ENCODE measurements around the gene STPG1. TPM values are rescaled to one million over a fixed set of nuclear protein-coding genes. Genes with fewer than 3 reads are reported as not detected.

Gene STPG1
- total RNA-seq, 1 donor from 2014 or later = 5.3 TPM

DNA sequence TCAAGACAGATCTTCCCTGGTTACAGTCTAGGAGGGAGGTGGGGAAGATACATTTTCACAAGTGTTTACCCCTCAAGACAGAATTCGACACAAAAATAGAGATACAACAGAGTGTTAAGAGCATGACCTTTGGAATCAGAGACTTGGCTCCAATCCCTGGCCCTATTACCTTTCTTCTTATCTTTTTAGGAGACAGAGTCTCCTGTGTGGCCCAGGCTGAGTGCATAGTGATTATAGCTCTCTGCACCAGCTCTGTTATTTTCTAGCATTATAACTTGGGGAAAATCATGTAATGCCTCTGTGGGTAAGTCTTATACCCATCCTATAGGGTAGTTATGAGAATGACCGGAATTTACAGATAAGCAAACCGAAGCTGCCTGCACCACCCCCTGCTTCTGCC, 11.9 kb upstream of the STPG1 start:
- FAIRE-seq = no peak
- H3K27me3 ChIP-seq (ENCODE audit: control insufficient read depth, insufficient read depth, low read length) = no peaks in the 10 kb centered on the region

DNA sequence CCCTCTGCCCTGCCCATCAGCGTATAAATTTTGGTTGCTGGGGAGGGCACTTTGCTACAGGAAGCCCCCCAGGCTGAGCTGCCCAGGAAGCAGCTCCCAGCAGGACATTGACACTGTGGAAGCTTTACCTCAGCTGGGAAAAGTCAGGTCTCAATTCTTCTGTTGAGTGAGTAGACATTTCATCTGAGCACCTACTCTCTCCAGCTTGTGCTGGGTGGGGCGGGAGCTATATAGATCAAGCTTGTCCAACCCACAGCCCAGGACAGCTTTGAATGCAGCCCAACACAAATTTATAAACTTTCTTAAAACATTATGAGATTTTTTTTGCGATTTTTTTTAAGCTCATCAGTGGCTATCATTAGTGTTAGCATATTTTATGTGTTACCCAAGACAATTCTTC, 11.4 kb upstream of the STPG1 start:
- Histone ChIP-seq H3K4me3 (ENCODE audit: low read depth, low read length) (no peak overlapping the region), H3K36me3 (ENCODE audit: control insufficient read depth, insufficient read depth, low read length) (peaks cover 13% of the 10 kb centered on the region), H3K27me3 (ENCODE audit: control insufficient read depth, insufficient read depth, low read length) (no peaks in the 10 kb centered on the region)
- FAIRE-seq (no peak), DNase-seq (ENCODE audit: low read depth) (no peak)
- TF ChIP-seq, protein P1, sequence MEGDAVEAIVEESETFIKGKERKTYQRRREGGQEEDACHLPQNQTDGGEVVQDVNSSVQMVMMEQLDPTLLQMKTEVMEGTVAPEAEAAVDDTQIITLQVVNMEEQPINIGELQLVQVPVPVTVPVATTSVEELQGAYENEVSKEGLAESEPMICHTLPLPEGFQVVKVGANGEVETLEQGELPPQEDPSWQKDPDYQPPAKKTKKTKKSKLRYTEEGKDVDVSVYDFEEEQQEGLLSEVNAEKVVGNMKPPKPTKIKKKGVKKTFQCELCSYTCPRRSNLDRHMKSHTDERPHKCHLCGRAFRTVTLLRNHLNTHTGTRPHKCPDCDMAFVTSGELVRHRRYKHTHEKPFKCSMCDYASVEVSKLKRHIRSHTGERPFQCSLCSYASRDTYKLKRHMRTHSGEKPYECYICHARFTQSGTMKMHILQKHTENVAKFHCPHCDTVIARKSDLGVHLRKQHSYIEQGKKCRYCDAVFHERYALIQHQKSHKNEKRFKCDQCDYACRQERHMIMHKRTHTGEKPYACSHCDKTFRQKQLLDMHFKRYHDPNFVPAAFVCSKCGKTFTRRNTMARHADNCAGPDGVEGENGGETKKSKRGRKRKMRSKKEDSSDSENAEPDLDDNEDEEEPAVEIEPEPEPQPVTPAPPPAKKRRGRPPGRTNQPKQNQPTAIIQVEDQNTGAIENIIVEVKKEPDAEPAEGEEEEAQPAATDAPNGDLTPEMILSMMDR (IDR thresholded peaks at IDR 0.05; ENCODE audit: insufficient read depth, low read length, severe bottlenecking) = no peak

More for the DNA sequence above, 11.9 kb upstream of the STPG1 start:
- TF ChIP-seq, protein P1 (IDR thresholded peaks at IDR 0.05; ENCODE audit: insufficient read depth, low read length, severe bottlenecking) = no peak
- Histone ChIP-seq H3K4me3 (ENCODE audit: low read depth, low read length) (no peak overlapping the region), H3K36me3 (ENCODE audit: control insufficient read depth, insufficient read depth, low read length) (peaks cover 13% of the 10 kb centered on the region)
- DNase-seq (ENCODE audit: low read depth) = no peak

GRCh38 chr1:24424207-24424606, 10.6 kb upstream of the STPG1 start:
- Histone ChIP-seq H3K4me3 (ENCODE audit: low read depth, low read length) (no peak overlapping the region), H3K36me3 (ENCODE audit: control insufficient read depth, insufficient read depth, low read length) (peaks cover 14% of the 10 kb centered on the region)
- FAIRE-seq = no peak

DNA sequence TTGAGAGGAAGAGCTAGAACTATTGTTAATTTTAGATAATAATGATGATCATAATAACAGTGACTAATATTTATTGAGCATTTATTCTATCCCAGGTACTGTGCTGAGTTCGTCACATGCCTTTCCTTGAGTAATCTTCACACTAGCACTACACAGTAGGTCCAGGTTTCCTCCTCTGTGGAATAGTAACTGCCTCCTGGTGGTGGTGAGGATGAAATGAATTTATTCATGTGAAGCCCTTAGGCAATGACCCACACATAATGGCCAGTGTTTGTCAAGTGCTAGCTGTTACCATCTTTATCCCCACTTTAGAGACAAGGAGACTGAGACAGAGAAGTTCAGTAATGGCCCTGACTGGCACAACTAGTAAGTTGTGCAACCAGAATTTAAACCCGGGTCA, 7.9 kb upstream of the STPG1 start:
- H3K27me3 ChIP-seq (ENCODE audit: control insufficient read depth, insufficient read depth, low read length) = no peaks in the 10 kb centered on the region
- TF ChIP-seq, protein P1 (IDR thresholded peaks at IDR 0.05; ENCODE audit: insufficient read depth, low read length, severe bottlenecking) = no peak
- no peak overlapping the region for H3K4me3 ChIP-seq (ENCODE audit: low read depth, low read length)
- FAIRE-seq (no peak), DNase-seq (ENCODE audit: low read depth) (no peak)
- H3K36me3 ChIP-seq (ENCODE audit: control insufficient read depth, insufficient read depth, low read length) = peaks cover 12% of the 10 kb centered on the region

More at GRCh38 chr1:24424207-24424606, 10.6 kb upstream of the STPG1 start:
- no peaks in the 10 kb centered on the region for H3K27me3 ChIP-seq (ENCODE audit: control insufficient read depth, insufficient read depth, low read length)
- TF ChIP-seq, protein P1 (IDR thresholded peaks at IDR 0.05; ENCODE audit: insufficient read depth, low read length, severe bottlenecking) = no peak
- DNase-seq (ENCODE audit: low read depth) = no peak

- TF ChIP-seq, protein P1 (IDR thresholded peaks at IDR 0.05; ENCODE audit: insufficient read depth, low read length, severe bottlenecking) = no peak
- H3K4me3 ChIP-seq (ENCODE audit: low read depth, low read length) = no peak overlapping the region
- FAIRE-seq = no peak
- H3K27me3 ChIP-seq (ENCODE audit: control insufficient read depth, insufficient read depth, low read length) = no peaks in the 10 kb centered on the region
- DNase-seq (ENCODE audit: low read depth) = no peak
- peaks cover 10% of the 10 kb centered on the region for H3K36me3 ChIP-seq (ENCODE audit: control insufficient read depth, insufficient read depth, low read length)
These were observed 7.0 kb upstream of the STPG1 start for GRCh38 chr1:24420547-24420946.

DNA sequence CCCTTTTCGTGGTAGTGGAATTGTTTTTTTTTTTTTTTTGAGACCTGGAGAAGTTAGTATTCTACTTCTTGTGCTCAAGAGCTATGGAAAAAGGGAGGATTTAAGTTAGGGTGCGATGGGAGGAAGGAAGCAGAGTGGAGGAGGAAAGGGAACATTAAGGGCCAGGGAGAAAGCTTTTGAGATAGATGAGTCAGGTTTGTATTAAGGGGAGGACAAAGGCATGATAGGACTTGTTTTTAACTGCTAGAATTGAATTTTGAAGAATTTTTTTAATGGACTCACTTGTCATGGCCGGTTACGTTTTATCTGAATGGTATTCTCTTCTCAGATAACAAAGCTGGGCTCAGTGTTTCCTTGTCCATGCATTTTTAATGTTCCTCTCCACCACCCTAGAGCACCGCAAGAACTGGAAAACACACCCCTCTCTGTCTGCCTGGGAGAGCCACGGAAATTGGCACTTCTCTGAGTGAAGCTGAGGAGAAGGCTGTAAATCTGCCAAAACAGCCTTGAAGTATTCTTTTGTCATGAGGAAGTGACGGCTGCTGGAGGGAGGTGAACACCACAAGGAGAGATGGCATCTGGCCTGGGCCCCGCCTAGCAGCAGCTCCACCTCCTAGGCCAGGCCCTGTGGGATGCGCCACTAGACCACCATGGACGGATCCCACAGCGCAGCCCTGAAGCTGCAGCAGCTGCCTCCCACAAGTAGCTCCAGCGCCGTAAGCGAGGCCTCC, 5.5 kb upstream of the STPG1 start:
- Histone ChIP-seq H3K27me3 (ENCODE audit: control insufficient read depth, insufficient read depth, low read length) (no peaks in the 10 kb centered on the region), H3K36me3 (ENCODE audit: control insufficient read depth, insufficient read depth, low read length) (peaks cover 8% of the 10 kb centered on the region), H3K4me3 (ENCODE audit: low read depth, low read length) (no peak overlapping the region)
- TF ChIP-seq, protein P1 (IDR thresholded peaks at IDR 0.05; ENCODE audit: insufficient read depth, low read length, severe bottlenecking) = no peak
- FAIRE-seq (no peak), DNase-seq (ENCODE audit: low read depth) (peak; percentile 85)

All from bronchial epithelial cell (primary cell).